HG02642 (cell line): Measurements from ENCODE around the gene COL20A1.

ENCODE experiments used
- ATAC-seq: cut with Tn5 transposase; IDR thresholded peaks from one replicate; pipeline ENCODE4 v1.9.1; 2021; ENCODE audit warnings: mild to moderate bottlenecking; ENCODE audit not compliant: unreplicated experiment, poor library complexity

The COL20A1 gene

DNA sequence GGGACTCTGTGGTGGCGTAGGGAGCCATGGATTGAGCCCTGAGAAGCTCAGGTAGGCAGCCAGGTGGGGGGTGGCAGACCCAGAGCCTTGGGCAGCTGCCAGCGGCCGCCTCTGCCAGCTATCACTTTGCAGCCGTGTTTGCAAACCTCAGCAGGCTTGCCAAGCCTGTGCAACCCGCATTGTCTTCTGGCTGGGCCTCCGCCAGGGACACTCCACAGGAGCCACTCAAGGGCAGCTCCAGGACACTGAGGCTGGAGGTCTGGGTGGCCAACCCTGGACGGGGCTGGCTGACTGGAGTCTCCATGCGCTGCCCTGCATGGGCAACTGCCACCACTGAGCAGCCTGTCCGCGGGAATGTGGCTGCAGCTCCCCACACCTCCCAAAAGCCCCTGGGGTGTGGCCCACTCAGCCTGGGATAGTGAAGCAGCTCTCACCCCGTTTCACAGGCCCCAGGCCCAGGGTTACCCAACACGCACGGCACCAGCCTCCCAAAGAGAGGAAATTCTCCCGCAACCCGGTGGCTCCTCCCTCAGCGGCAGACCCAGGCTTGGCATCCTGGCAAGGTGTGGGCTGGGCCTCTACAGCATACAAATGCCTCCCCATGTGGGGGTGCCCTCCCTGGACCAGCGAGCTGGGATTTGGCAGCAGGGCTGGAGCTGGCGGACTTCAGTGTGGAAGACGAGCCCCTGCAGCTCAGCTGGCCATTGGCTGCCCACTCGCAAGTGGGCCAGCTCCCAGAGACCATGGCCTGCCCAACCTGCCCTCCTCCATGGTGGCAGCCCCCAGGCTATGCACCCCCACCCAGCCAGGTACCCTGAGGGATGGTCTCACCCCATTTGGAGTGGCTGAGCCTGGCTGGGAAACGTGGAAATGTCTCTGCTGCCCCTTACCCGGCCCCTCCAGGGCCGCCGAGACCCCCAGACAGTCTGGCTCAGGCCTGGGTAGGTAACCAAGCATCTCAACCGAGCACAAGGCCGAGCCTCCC lies 65.2 kb downstream of the COL20A1 start:
- ATAC-seq, result no peak

DNA sequence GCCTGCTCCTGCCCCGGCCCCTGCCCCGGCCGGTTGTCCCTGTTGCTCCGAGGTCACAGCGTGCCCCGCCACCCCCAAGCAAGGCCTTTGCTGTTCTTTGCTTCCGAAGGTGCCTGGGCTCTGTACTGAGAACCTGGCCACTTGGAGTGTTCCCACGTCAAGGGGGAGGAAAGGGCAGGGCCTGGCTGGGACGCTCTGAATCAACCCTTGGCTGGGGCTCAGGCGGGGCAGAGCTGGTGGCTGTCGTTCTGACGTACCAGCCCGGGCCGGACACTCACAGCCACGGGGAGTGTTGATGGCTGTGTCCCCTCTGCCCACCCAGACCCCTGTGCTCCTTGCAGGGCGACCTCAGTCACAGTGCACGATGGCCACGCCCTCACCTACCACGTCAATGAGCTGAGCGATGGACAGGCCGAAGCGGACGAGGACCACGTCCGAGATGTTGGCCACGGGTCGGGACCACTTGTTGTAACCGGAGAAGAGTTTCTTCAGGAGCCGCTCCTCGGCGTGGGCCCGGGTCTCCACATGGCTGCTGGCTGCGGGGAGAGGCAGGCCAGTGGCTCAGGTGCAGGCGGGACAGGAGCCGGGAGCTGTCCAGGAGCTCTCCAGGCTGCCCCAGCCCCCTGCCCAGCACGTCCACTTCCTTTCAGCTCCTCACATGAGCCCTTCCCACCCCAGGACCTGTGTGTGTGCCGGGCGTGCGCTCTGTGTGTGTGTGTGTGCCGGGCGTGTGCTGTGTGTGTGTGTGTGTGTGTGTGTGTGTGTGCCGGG lies 66.4 kb downstream of the COL20A1 start:
- no peak for ATAC-seq

DNA sequence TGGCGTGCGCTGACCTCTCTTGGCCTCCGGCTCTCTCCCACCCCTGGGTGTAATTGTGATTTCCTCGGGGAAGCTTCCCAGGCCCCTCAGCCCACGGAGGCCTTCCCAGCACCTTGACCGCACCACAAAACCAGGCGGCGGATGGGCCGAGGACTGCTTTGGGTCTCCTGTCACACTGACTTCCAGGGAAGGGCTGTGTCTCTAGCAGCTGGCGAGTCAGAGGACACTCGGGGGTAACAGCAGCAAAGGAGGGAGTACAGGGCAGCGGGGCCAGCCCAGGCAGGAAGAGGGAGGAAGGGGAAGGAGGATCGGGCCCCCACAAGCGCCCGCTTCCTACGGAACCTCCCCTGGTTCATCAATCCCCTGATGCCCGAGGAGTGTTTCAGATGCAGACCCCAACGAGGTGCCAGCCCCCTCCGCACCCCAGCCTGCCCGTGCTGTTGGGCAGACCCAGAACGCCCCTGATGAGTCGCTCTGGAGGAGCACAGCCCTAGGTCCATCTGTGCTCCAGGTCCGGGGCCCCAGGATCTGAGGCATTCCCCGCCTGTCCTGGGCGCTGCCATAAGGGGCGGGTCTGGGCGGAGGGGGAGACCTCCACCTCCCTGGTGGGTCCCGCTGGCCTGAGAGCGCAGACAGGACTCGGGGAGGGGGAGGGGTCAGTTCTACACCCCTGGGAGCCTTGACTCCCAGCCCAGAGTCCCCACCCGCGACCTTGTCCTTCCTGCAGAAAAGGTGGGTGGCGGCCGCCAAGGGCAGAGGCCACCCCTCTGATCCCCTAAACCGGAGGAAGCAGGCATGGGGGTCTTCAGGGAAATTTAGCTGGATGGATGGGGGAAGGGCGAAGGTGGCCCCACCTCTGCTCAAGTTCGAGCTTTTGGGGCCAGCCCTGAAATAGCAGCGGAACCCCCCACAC lies 67.2 kb downstream of the COL20A1 start:
- no peak for ATAC-seq

DNA sequence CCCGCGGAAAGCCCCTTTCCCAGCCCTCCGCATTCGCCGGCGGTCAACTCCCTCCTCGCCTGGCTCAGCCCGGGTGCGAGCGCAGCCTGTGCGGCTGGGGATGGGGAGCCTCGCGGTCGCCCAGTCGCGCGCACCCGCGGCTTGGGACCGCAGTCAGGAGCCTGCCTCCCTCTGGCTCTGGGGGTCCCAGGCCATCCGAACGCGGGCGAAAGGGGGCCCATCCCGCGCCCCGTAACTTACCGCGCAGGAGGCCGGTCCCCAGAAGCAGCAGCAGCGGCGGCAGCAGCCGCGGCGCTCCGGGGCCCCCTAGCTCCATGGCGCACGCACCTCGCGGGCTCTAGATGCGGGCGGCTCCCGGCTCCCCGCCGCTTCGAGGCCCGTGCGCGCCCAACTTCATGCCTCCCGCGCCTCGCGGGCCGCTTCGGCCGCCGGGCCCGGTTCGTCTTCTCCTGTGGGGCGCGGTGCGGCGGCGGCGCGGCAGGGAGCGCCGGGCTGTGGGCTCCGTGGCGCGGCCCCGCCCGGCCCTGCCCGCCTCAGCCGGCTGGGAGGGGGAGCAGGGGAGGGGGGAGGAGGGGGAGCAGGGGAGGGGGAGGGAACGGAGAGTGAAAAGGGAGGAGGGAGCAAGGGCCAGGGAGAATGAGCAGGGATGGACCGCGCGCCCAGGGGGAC lies 68.0 kb downstream of the COL20A1 start, which contains the start of gene CHRNA4:
Gene CHRNA4, minus strand, starts transcription at position 500 of the 669 bp plus-strand sequence. Its CDS starts 184 bp downstream, at position 316.
- ATAC-seq, result no peak

DNA sequence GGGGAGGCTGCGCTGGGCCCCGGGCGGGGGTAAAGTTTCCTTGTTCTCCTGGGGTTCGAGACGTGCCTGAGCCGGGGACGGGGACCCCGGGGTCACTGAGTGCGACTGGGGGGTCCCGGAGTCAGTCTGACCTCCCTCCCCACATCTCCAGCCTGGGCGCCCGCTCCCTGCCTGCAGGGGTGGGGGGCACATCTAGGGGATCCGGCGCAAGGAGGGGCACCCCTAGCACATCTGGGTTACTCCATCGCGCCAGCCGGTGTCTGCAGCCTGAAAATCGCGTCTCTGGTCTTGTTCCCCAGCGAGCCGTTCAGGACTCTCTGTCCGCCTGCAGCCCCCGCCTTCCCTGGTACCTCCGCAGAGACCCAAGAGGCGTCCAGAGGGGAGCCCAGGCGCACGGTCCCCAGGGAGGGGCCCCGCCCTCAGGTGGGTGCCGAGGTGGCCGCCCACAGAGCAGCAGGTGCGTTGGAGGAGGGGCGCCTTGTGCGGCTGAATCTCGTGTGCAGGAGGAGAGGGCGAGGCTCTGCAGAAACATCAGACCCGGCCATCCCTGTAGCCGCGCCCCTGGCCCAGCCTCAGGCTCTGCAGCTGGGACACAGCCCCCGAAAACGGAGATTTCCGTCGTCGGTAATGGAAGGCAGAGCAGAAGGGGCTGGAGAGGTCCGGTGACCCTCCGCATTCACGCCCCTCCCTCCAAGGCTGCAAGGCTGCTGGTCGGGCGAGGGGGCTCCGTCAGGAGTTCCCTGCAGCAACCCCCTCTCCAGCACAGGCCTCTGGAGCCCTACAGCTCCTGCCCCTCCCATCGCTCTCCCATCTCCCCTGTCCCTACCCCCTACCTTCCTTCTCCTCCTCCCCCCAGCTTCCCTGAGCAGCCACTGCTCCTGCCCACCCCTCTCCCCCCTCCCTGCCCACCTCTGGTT lies 68.8 kb downstream of the COL20A1 start:
- ATAC-seq, result no peak

DNA sequence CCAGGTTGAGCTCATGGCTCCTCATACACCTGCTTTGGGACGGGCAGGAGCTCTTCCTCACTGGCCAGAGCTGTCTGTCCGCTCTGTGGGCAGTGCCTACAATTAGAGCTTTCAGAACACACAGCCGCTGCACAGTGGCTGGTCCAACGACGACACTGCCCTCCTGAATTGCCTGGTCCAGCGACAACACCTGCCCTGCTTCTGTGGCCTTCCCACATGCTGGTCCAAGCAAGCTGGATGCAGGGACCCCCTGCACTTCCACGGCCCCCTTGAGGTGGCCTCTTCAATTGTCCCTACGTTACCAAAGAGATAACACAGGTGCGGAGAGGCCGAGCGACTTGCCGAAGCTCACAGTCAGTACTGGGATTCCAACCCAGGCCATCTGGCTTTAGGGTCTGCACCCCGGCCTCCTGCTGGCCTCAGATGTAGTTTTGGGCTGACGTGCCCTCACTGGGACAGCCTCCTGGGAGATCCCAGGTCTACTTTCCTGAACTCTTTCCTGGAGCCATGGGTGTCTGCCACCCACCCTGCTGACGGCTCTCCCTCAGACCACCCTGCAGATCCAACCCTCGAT lies 69.5 kb downstream of the COL20A1 start:
- ATAC-seq, result no peak

DNA sequence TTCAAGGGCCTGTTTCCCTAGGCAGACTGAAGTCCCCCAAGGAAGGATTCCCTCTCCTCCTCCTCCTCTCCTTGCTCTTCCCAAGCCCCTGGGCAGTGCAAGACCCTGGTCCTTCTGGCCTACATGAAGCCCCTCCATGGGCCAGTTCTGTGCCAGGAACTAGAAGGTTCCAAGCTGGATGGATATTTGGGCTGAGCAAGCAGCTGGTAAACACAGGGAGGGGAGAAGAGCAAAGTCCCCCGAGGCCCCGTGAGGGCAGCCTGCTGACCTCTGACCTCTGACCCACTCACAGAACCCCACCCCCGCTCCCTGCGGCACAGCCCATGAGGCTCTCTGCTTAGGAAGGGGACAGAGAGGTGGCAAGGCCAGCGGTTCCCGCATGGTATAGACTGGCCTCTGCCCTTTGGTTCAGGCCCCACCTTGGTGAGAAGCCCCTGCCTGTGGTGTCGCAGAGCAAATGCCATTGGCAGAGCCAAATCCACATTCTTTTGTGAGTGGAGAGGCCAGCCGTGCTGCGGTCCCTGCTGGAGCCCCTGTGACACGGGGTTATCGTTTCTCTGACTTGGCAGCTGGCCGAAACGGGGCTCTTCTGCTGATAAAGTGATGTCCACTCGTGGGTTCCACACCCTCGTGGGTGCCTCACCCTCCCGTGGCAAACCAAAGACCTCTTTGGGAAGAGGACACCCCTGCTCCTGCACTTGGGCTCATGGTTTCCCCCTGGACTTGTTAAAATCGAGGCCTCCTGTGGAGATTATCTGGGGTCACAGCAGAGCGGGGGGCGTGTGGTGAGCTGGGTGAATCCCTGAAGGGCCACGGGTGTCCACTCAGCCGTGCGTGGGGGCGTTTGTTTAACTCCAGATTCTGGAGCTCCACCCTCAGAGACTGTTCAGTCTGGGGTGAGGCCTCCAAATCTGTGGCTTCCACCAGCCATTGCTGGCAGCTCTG lies 70.3 kb downstream of the COL20A1 start:
- ATAC-seq, result no peak

DNA sequence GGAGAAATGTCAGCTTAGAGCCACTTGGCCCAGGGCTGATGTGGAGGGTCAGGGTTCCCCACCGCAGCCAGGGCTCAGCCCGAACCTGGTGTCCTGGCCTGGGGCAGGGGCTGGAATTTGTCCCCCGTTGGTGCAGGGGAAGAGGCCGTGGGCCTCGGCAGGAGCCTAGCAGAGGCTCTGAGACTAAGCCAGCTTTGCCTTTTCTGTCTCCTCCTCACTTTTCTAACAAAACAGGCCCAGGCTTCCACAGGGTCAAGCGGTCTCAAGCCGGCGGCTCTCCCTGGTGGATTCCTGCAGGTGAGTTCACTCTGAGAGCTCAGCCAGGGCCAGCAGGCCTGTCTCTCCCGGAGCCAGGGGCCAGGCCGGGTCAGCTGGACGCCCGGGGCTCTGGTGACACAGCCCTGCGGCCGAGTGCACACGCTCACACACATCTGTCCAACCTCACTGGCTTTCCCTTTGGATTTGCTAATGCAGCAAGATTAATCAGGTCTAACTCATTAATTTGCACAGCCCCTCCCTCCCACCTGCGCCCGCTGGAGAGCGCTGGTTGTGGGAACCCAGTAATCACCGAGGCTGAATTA lies 71.1 kb downstream of the COL20A1 start:
- no peak for ATAC-seq

DNA sequence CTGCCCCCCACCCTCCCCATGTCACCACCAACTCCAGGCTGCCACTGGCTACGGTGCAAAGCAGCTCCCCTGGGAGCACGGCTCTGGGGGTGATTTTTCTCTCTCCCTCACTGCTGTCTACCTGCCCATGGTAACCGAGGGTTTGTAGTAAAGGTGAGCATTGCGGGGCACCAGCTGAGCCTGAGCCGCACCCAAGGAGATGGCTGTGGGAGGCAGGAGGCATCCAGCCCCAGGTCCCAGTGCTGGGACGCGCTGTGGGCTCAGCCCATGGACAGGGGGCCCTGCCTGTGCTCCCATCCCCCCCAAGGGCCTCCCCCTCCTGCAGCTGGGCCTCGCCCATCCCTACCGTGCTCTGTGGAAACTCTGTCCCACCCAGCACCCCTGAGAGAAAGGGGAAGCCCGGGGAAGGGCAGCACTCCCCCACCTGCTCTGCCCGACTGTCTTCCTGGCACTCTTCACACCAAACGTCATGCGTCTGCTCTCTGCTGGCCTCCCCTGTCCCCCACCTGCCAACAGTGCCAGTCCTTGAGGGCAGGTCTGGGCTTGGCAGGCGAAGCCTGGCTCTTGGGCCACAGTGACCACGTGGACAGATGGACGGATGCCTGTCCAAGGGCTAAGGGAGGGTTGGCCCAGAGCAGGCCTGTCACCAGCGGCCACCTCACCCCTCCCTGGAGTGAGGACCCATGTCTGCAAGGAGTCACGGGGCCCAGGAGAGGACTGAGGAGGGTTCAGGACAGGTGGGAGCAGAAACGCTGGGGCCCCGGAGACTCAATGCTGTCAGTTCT lies 72.0 kb downstream of the COL20A1 start:
- no peak for ATAC-seq

DNA sequence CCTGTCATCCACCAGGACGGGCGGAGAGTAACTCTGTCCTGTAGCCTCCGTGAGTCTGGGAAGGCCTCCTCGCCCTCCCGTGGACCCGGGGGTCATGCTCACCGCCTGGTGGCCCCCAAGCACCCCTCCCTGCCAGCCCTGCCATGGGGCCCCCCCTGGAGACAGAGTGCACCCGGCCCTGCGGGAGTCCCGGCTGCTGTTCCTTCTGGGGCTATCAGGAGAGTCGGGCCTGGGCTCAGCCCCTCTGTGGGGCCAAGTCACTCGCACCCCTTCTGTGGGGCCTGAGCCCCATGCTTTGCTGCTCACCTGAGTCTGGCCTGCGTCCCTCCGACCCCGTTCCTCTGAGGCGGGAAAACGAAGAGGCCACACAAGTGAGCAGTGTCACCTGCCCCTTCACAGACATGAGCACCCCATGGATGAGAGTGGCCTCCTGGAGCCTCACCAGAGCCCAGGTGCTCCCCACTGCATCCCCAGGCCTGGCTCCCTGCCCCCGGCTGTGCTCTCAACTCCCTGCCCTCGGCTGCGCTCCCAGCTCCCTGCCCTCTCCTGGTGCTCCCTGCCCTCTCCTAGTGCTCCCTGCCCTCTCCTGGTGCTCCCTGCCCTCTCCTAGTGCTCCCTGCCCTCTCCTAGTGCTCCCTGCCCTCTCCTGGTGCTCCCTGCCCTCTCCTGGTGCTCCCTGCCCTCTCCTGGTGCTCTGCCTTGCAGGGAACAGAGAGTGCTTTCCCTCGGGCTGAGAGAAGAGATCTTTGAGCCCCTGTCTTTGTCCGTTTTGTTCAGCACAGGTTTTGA lies 72.8 kb downstream of the COL20A1 start:
- no peak for ATAC-seq

DNA sequence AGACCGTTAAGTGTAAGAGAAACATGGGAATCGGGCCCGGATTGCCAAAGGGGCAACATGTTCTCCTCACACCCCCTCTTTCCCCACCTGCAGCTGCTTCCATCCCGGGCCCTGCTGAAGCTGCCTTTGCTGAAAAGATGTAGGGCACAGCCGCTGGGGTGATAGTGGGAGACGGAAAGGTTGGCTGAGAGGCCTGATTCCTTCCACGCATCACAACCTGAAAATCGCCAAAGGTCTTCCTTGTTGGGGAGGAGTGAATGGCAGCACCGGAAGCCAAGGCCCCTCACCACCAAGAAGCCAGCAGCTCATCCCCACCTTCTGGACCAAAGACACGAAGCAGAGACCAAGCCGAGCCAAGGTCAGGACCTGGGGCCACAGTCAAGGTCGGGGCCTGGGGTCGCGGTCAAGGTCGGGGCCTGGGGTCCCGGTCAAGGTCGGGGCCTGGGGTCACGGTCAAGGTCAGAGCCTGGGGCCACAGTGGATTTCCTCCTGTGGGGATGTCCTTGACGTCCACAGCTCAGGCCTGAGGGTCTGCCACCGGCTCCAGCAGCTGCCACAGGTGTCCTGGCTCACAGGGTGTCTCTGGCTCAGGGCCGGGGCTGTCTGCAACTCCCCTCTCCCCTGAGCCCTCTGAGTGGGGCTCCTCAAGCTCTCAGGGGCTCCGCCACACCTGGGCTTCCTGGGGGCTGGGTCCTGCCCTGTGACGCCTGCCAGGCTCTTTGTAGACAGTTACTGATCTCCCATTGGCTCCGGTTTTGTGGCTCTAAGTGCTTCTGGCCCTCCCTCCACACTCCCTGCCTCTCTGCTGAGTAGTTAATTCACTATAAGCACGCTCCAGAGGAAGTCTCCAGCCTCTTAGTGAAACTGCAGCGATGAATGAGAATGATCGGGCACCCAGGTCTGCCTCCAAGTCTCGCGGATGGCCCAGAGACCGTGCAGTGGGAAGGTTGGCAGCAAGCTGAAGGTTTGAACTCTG lies 73.7 kb downstream of the COL20A1 start:
- no peak for ATAC-seq

DNA sequence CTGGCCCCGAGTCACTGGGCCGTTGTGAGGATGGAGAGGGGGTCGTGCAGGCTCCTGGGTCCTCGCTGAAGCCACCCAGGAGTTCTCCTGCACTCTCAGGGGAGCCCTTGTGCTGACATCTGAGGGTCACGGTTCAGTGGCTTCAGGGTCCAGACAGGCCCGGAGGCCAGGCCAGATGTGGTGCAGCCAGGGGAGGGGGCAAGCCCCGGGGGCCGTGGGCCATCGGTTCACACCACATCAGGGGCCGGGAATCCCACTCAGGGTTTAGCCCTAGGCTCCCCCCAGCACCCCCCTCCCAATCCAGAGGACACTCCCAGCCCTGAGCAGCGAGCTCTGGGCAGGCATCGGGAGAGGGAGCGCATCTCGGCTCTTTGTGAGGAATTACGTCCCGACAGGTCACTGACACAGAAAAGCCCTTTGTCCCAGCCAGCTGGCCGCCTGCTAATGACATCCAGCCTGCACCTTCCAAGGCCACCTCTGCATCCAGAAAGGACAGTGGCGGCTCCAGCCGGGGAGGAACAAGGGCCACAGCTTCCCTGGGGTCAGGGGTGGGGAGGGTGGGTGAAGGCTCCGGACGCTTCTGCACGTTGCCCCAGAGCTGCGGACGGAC lies 74.6 kb downstream of the COL20A1 start:
- no peak for ATAC-seq

DNA sequence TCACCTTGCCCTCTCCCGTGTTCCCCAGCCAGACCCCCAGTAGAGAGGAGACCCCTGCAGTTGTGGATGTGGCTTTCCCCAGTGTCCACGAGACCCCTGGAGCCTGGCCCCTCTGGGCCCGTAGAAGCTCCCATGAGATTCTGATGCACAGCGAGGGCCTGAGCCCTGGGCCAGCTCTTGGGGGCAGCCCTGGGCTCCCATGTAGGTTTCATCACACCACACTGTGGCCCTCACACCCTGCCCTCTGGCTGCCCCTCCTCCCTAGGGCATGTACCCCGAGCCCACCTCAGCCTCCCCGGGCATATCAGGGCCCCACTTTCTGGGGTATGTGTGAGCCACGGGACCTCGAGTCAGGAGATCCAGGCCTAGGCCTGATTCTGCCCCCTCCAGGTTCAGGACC lies 75.2 kb downstream of the COL20A1 start:
- no peak for ATAC-seq

DNA sequence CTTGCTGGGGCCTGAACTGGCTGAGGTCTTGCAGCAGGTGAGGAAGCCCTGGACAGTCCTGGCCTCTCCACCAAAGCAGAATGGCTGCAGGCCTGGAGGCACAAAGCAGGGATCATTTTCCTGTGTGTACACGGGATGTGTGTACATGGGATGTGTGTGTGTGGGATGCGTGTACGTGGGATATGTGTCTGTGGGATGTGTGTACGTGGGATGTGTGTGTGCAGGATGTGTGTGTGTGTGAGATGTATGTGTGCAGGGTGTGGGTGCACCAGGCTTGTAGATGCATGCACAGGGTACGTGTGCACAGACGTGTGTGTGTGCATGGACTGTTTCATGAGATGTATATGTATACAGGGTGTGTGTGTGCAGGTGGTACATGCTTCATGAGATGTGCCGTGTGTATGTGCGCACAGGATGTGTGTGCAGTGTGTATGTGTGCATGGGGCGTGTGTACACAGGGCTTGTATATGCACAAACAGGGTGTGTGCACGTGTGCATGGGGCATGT lies 76.1 kb downstream of the COL20A1 start:
- ATAC-seq, result no peak
